ENCODE measurements around the gene AP1G2. TPM values are rescaled to one million over a fixed set of nuclear protein-coding genes. Genes with fewer than 3 reads are reported as not detected.
A peak's percentile ranks its signal among the peaks of the same experiment; 100 is the strongest.

AP1G2 gene
- total RNA-seq, 1 donor from 2014 or later, result 128 TPM

- peaks cover 16% of the 10 kb centered on the region for H3K4me1 ChIP-seq
- peak; percentile 46 for DNase-seq
- peaks cover 30% of the 10 kb centered on the region for H3K36me3 ChIP-seq
- intact Hi-C loops (cut with DNase I), result no loop called here
- H3K9me3 ChIP-seq, result no peaks in the 10 kb centered on the region
- no peak for TF ChIP-seq CTCF (IDR thresholded peaks at IDR 0.05)
- no peaks in the 10 kb centered on the region for H3K27me3 ChIP-seq
- no peak overlapping the region for H3K4me3 ChIP-seq
- no peak for ATAC-seq
- peak overlapping the region; percentile 79 for H3K27ac ChIP-seq
Measured at GRCh38 chr14:23566112-23566777, 1.3 kb downstream of the AP1G2 start.

DNA sequence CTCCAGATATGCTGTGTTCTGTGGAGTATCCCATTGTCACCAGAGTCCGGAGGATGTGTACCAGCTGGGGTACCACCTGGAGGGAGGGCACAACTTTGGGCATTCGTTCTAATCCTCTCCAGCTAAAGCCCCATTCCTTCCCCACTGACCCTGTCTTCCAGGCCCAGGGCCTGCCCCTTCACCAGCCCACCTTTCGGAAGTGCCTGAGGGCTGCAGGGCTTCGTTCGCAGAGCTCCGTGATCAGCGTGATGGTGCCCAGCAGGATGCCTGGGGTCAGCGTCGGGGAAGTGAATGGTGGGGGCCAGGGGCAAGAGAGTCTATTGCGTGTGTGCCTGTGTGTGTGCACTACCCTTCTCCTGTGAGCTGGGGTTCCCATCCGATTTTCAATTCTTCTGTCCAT, 2.0 kb downstream of the AP1G2 start:
- Histone ChIP-seq H3K4me3 (no peak overlapping the region), H3K4me1 (peaks cover 16% of the 10 kb centered on the region), H3K9me3 (no peaks in the 10 kb centered on the region), H3K36me3 (peaks cover 35% of the 10 kb centered on the region), H3K27me3 (no peaks in the 10 kb centered on the region), H3K27ac (no peak overlapping the region)
- DNase-seq (no peak), ATAC-seq (no peak)
- intact Hi-C loops (cut with DNase I), result no loop called here
- TF ChIP-seq CTCF (IDR thresholded peaks at IDR 0.05), result no peak

- Histone ChIP-seq H3K27me3 (no peaks in the 10 kb centered on the region), H3K4me3 (no peak overlapping the region), H3K9me3 (no peaks in the 10 kb centered on the region), H3K27ac (no peak overlapping the region), H3K4me1 (peaks cover 16% of the 10 kb centered on the region), H3K36me3 (peaks cover 42% of the 10 kb centered on the region)
- intact Hi-C loops (cut with DNase I), result loop anchor here (5.0 kb wide), 1 partner anchor 88 kb away; no protein-coding TSS in a partner anchor
- no peak for TF ChIP-seq CTCF (IDR thresholded peaks at IDR 0.05)
- ATAC-seq (no peak), DNase-seq (no peak)
Measured at GRCh38 chr14:23564876-23565275, 2.7 kb downstream of the AP1G2 start.

GRCh38 chr14:23564181-23564812, 3.3 kb downstream of the AP1G2 start:
- Histone ChIP-seq H3K27ac (no peak overlapping the region), H3K9me3 (no peaks in the 10 kb centered on the region), H3K4me1 (peaks cover 16% of the 10 kb centered on the region), H3K36me3 (peaks cover 46% of the 10 kb centered on the region), H3K27me3 (no peaks in the 10 kb centered on the region), H3K4me3 (no peak overlapping the region)
- intact Hi-C loops (cut with DNase I), result loop anchor here (5.0 kb wide), 1 partner anchor 87 kb away; no protein-coding TSS in a partner anchor
- no peak for ATAC-seq
- no peak for DNase-seq
- no peak for TF ChIP-seq CTCF (IDR thresholded peaks at IDR 0.05)

GRCh38 chr14:23563473-23564180, 4.0 kb downstream of the AP1G2 start:
- no peak for DNase-seq
- Histone ChIP-seq H3K4me1 (peaks cover 16% of the 10 kb centered on the region), H3K27ac (no peak overlapping the region), H3K27me3 (no peaks in the 10 kb centered on the region), H3K9me3 (no peaks in the 10 kb centered on the region), H3K4me3 (no peak overlapping the region), H3K36me3 (peaks cover 53% of the 10 kb centered on the region)
- TF ChIP-seq CTCF (IDR thresholded peaks at IDR 0.05), result no peak
- ATAC-seq, result no peak
- intact Hi-C loops (cut with DNase I), result loop anchor here (5.0 kb wide), 1 partner anchor 86 kb away; no protein-coding TSS in a partner anchor

Measured in upper lobe of right lung (tissue), 1 donor.